Measurements from ENCODE around the gene BMP2. TPM values are rescaled to one million over a fixed set of nuclear protein-coding genes. Genes with fewer than 3 reads are reported as not detected.

The BMP2 gene
- total RNA-seq, 4 donors from 2014 or later, result 1.6 to 4.3 (median 2.9) TPM

DNA sequence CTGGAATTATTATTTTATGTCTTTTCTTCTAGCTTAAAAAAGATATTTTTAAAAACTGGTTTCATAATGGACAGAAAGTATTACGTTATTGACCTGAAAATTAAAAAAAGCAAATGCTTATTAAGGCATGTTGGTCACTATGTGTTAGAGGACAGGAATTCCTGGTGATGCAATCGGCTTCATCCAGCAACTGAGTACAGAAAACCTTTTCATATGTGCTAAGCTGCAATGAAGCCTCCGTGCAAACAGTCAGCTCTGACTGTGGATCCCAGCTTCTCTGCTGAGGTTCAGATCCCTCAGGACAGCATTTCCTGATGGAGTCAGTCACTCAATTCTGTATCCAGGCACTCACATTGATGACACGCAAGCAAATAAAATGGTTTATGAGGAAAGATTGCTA is 22.7 kb upstream of the BMP2 start:
- Histone ChIP-seq H3K27me3 (no peaks in the 10 kb centered on the region), H3K36me3 (no peaks in the 10 kb centered on the region), H3K27ac (no peak overlapping the region), H3K9me3 (no peaks in the 10 kb centered on the region), H3K4me1 (no peaks in the 10 kb centered on the region), H3K4me3 (no peak overlapping the region)
- no peak for DNase-seq
- ATAC-seq, result no peak
- TF ChIP-seq, protein P1, sequence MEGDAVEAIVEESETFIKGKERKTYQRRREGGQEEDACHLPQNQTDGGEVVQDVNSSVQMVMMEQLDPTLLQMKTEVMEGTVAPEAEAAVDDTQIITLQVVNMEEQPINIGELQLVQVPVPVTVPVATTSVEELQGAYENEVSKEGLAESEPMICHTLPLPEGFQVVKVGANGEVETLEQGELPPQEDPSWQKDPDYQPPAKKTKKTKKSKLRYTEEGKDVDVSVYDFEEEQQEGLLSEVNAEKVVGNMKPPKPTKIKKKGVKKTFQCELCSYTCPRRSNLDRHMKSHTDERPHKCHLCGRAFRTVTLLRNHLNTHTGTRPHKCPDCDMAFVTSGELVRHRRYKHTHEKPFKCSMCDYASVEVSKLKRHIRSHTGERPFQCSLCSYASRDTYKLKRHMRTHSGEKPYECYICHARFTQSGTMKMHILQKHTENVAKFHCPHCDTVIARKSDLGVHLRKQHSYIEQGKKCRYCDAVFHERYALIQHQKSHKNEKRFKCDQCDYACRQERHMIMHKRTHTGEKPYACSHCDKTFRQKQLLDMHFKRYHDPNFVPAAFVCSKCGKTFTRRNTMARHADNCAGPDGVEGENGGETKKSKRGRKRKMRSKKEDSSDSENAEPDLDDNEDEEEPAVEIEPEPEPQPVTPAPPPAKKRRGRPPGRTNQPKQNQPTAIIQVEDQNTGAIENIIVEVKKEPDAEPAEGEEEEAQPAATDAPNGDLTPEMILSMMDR (IDR thresholded peaks at IDR 0.05 in 4 of 5, conservative IDR thresholded peaks at IDR 0.05 in 1 of 5), result no peak
- no peak for TF ChIP-seq POLR2A (IDR thresholded peaks at IDR 0.05)
- in situ Hi-C loops (cut with MboI; ENCODE audit: low sequenced_read_pairs in 4 of 4), result no loop called here
- intact Hi-C loops (cut with DNase I; ENCODE audit: low total_unique reads), result no loop called here

DNA sequence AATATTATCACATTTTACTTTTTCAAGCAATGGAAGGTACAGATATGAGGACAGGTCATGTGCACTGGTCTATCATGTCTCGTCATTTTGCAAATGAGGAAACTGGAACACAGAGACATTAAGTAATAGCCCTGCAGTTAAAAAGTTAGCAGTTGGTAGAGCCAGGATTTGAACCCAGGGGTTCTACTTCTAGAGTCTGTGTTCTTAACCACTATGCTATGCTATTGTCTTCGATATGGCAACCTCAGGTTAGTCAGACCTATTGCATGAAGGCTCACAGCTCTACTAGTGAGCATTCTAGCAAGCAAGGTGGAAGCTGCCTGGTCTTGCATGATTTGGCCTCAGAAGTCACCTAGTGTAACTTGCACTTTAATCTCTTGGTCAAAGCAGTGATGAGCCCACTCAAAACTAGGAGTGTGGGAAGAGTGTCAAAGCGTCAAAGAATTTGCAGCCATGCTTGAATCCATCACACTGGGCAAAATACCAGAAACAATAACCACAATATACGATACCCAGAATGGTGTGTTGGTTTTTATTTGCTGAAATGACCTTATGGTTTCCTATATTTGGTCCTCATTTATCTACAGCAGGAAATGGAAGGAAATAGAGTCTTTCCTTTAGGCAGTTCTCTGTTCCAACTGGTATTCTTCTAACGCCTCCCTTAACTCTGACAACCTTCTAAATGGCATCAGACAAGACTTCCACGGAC is 20.4 kb upstream of the BMP2 start:
- H3K4me3 ChIP-seq, result no peak overlapping the region
- no peaks in the 10 kb centered on the region for H3K36me3 ChIP-seq
- no peaks in the 10 kb centered on the region for H3K27me3 ChIP-seq
- DNase-seq (no peak), ATAC-seq (no peak)
- intact Hi-C loops (cut with DNase I; ENCODE audit: low total_unique reads), result no loop called here
- H3K9me3 ChIP-seq, result no peaks in the 10 kb centered on the region
- TF ChIP-seq, protein P1 (IDR thresholded peaks at IDR 0.05 in 4 of 5, conservative IDR thresholded peaks at IDR 0.05 in 1 of 5), result no peak
- TF ChIP-seq POLR2A (IDR thresholded peaks at IDR 0.05), result no peak
- no peaks in the 10 kb centered on the region for H3K4me1 ChIP-seq
- in situ Hi-C loops (cut with MboI; ENCODE audit: low sequenced_read_pairs in 4 of 4), result no loop called here
- no peak overlapping the region for H3K27ac ChIP-seq

DNA sequence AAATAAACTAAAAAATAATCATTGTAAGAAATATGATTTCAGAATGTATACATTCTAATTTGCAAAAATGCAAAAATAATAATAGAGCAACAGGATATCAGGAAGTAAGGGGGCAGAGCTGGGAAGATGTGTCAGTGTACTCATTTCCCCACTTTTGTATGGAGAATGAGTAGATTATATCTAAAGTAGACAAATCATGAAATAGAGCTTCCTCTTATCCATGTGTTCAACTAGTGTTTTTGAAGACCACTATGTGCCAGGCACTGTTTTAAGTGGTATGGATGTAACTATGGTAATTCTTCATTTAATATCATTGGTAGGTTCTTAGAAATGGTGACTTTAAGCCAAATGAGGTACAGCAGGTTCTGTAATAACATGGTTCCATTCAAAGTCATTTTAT is 17.0 kb upstream of the BMP2 start:
- in situ Hi-C loops (cut with MboI; ENCODE audit: low sequenced_read_pairs in 4 of 4) (loop anchor here in 3 of 4 donors (25.0 kb wide), 1 partner anchor 537 kb away; no protein-coding TSS in a partner anchor), intact Hi-C loops (cut with DNase I; ENCODE audit: low total_unique reads) (no loop called here)
- Histone ChIP-seq H3K36me3 (no peaks in the 10 kb centered on the region), H3K27me3 (no peaks in the 10 kb centered on the region), H3K9me3 (no peaks in the 10 kb centered on the region), H3K4me1 (no peaks in the 10 kb centered on the region), H3K4me3 (no peak overlapping the region), H3K27ac (no peak overlapping the region)
- ATAC-seq (no peak), DNase-seq (no peak)
- TF ChIP-seq, protein P1 (IDR thresholded peaks at IDR 0.05 in 4 of 5, conservative IDR thresholded peaks at IDR 0.05 in 1 of 5), result no peak
- TF ChIP-seq POLR2A (IDR thresholded peaks at IDR 0.05), result no peak

DNA sequence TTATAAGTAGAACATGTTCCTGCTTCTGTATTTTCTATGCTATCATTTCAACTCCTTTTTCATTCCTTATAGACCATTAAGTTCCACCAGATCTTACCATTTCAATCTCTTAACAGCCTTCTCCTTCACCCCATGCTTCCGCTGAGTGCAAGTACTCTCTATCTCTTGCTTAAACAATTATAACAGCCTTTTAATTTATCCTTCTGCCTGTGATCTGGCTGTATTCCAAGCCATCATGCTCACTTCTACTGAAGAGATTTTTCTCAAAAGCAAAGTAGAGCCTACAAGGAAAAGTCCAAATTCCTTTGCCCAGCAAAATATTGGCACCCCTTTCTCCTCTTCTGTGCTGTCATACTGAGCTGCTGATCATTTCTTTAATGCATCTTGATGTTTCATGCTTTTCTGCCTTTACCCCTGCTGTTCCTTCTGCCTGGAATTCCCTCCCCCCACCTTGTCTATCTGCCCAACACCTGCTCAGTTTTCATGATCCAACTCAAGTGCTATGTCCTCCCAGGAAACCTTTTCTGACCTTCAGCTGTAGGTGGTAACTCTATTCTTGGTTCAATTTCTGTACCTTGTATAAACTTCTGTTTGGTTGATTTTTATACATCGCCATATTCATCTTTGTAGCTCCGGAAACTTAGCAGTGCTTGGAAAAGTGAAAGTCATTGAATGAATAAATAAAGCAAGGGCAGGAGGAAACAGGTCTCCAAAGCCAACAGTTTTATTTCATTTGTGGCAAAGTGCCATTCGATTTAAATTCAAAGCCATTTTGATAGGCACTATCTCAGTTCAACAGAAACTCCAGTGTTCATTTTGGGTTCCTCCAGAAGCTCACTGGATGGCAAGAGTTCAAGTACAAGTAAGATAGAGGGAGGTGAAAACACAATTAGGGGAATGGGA is 10.5 kb upstream of the BMP2 start:
- peaks cover 0 to 6% of the 10 kb centered on the region in 2 donors for H3K4me1 ChIP-seq
- no peak overlapping the region for H3K27ac ChIP-seq
- H3K27me3 ChIP-seq, result no peaks in the 10 kb centered on the region
- DNase-seq (no peak), ATAC-seq (no peak)
- no peaks in the 10 kb centered on the region for H3K9me3 ChIP-seq
- intact Hi-C loops (cut with DNase I; ENCODE audit: low total_unique reads) (no loop called here), in situ Hi-C loops (cut with MboI; ENCODE audit: low sequenced_read_pairs in 4 of 4) (loop anchor here in 3 of 4 donors (25.0 kb wide), 1 partner anchor 530 kb away; no protein-coding TSS in a partner anchor)
- no peak for TF ChIP-seq POLR2A (IDR thresholded peaks at IDR 0.05)
- TF ChIP-seq, protein P1 (IDR thresholded peaks at IDR 0.05 in 4 of 5, conservative IDR thresholded peaks at IDR 0.05 in 1 of 5), result no peak
- no peak overlapping the region for H3K4me3 ChIP-seq
- H3K36me3 ChIP-seq, result no peaks in the 10 kb centered on the region

Measured in gastrocnemius medialis (tissue), 4 donors.